H1 (cell line): Measurements from ENCODE around the gene BMAL2. TPM values are rescaled to one million over a fixed set of nuclear protein-coding genes. Genes with fewer than 3 reads are reported as not detected.

Experiments
- CTCF ChIA-PET: fragments of 300-600 bp; sonication (Branson Sonifier 250); formaldehyde crosslinking; loops from one replicate; lab custom pipeline; 2021; ENCODE audit not compliant: partially characterized antibody; lab: Charles Lee
- POLR2A ChIA-PET: fragments of 300-600 bp; sonication (Branson Sonifier 250); formaldehyde crosslinking; loops from one replicate; lab custom pipeline; 2021; ENCODE audit warnings: inconsistent platforms; ENCODE audit not compliant: partially characterized antibody; lab: Charles Lee
- DNase-seq, 2 experiments: peaks; one replicate each; pipeline versions ENCODE4 v3.0.0 to v3.0.0-alpha.2; 2010 to 2022; ENCODE audit warnings: low spot score in 2 of 2, low read depth in 1 of 2, mixed read lengths in 1 of 2
- FAIRE-seq: peaks from 2 replicates; lab custom pipeline; 2011; peaks lifted over from hg19 to GRCh38; lab: Jason Lieb, UNC
- H2AFZ ChIP-seq: 2 replicates; pipeline ENCODE4 v1.8.1; 2012; ENCODE audit warnings: low read length, inconsistent platforms
- H2AK5ac ChIP-seq: 2 replicates; pipeline ENCODE4 v1.6.1; 2013; ENCODE audit warnings: low read depth, low read length
- H2BK120ac ChIP-seq: replicated peaks from 2 replicates; pipeline ENCODE3; 2013; ENCODE audit warnings: low read depth, low read length, inconsistent platforms
- H2BK12ac ChIP-seq: 2 replicates; pipeline ENCODE4 v1.6.1; 2013; ENCODE audit warnings: low read depth, low read length
- H2BK15ac ChIP-seq: 2 replicates; pipeline ENCODE4 v1.6.1; 2013; ENCODE audit warnings: low read length
- H2BK20ac ChIP-seq: 2 replicates; pipeline ENCODE4 v1.6.1; 2013; ENCODE audit warnings: low read length
- H2BK5ac ChIP-seq: 2 replicates; pipeline ENCODE4 v1.6.1; 2013; ENCODE audit warnings: low read depth, low read length
- H3K14ac ChIP-seq: 2 replicates; pipeline ENCODE4 v1.6.1; 2013; ENCODE audit warnings: inconsistent platforms; ENCODE audit not compliant: insufficient read length
- H3K18ac ChIP-seq: 2 replicates; pipeline ENCODE4 v1.6.1; 2013; ENCODE audit warnings: low read length; ENCODE audit errors: extremely low read depth
- H3K23ac ChIP-seq: 2 replicates; pipeline ENCODE4 v1.6.1; 2013; ENCODE audit warnings: inconsistent platforms; ENCODE audit not compliant: insufficient read length
- H3K23me2 ChIP-seq: 2 replicates; pipeline ENCODE4 v1.6.1; 2013; ENCODE audit warnings: low read depth, low read length
- H3K27ac ChIP-seq: 2 replicates; pipeline ENCODE4 v1.6.1; 2011; ENCODE audit warnings: low read depth, low read length, inconsistent platforms
- H3K27me3 ChIP-seq, 4 experiments: replicated peaks in 1 of 4; 1 replicate in 1 of 4; 2 replicates in 3 of 4; pipeline versions ENCODE4 v1.6.1 to v1.8.1; 2011 to 2013; ENCODE audit warnings: low read length in 3 of 4, mild to moderate bottlenecking in 3 of 4, inconsistent platforms in 2 of 4, mixed read lengths in 2 of 4, moderate library complexity in 1 of 4; ENCODE audit not compliant: control insufficient read depth in 3 of 4, insufficient read depth in 3 of 4; ENCODE audit errors: extremely low read depth in 1 of 4
- H3K36me3 ChIP-seq, 4 experiments: 2 replicates each; pipeline versions ENCODE4 v1.6.1 to v1.8.1; 2011 to 2013; ENCODE audit warnings: mild to moderate bottlenecking in 4 of 4, low read length in 3 of 4, moderate library complexity in 2 of 4, control low read depth in 1 of 4, inconsistent platforms in 1 of 4; ENCODE audit not compliant: insufficient read depth in 4 of 4, control insufficient read depth in 2 of 4
- H3K4ac ChIP-seq: replicated peaks from 2 replicates; pipeline ENCODE3; 2013; ENCODE audit warnings: low read length, low read depth, mixed read lengths, inconsistent platforms; ENCODE audit not compliant: insufficient read length
- H3K4me1 ChIP-seq, 4 experiments: replicated peaks in 1 of 4; 1 replicate in 1 of 4; 2 replicates in 3 of 4; pipeline versions ENCODE4 v1.6.1 to v1.8.1; 2011 to 2013; ENCODE audit warnings: low read length in 3 of 4, inconsistent platforms in 2 of 4, mixed read lengths in 1 of 4; ENCODE audit not compliant: insufficient read depth in 4 of 4, control insufficient read depth in 3 of 4
- H3K4me2 ChIP-seq, 2 experiments: 2 replicates each; pipeline versions ENCODE4 v1.6.1 to v1.8.1; 2011 to 2013; ENCODE audit warnings: low read depth in 2 of 2, low read length in 2 of 2, control low read depth in 1 of 2, inconsistent platforms in 1 of 2, mild to moderate bottlenecking in 1 of 2; ENCODE audit not compliant: insufficient read depth in 1 of 2
- H3K4me3 ChIP-seq, 4 experiments: fragments of 200-600, 300-600 bp in 1 of 4; sonication (generic), shearing (Covaris generic), sonication (Bioruptor Twin) in 1 of 4; 2 replicates each; pipeline versions ENCODE4 v1.5.1 to v1.8.1; 2011 to 2016; ENCODE audit warnings: low read length in 4 of 4, low read depth in 3 of 4, control low read depth in 2 of 4, inconsistent platforms in 2 of 4, mild to moderate bottlenecking in 2 of 4, mixed read lengths in 1 of 4, moderate library complexity in 1 of 4; ENCODE audit not compliant: insufficient read depth in 2 of 4; ENCODE audit errors: extremely low read depth in 1 of 4
- H3K56ac ChIP-seq: replicated peaks from 2 replicates; pipeline ENCODE3; 2013; ENCODE audit warnings: low read depth, mild to moderate bottlenecking, mixed read lengths, low read length, inconsistent platforms; ENCODE audit not compliant: insufficient read length
- H3K79me1 ChIP-seq: 2 replicates; pipeline ENCODE4 v1.6.1; 2013; ENCODE audit warnings: low read depth, low read length, control low read depth
- H3K79me2 ChIP-seq, 2 experiments: 2 replicates each; pipeline versions ENCODE4 v1.6.1 to v1.8.1; 2012 to 2013; ENCODE audit warnings: low read length in 2 of 2, mild to moderate bottlenecking in 2 of 2, inconsistent platforms in 1 of 2; ENCODE audit not compliant: insufficient read depth in 2 of 2, control insufficient read depth in 1 of 2
- H3K9ac ChIP-seq, 4 experiments: replicated peaks in 1 of 4; 1 replicate in 1 of 4; 2 replicates in 3 of 4; pipeline versions ENCODE4 v1.6.1 to v1.8.1; 2011 to 2013; ENCODE audit warnings: low read depth in 3 of 4, low read length in 3 of 4, control low read depth in 2 of 4, mild to moderate bottlenecking in 2 of 4, moderate library complexity in 2 of 4, inconsistent platforms in 1 of 4; ENCODE audit errors: extremely low read depth in 1 of 4
- H3K9me3 ChIP-seq, 2 experiments: 2 replicates each; pipeline versions ENCODE4 v1.6.1 to v1.8.1; 2012 to 2013; ENCODE audit warnings: mild to moderate bottlenecking in 2 of 2, moderate library complexity in 2 of 2, control low read depth in 1 of 2, inconsistent platforms in 1 of 2, low read depth in 1 of 2, low read length in 1 of 2, mixed read lengths in 1 of 2; ENCODE audit not compliant: insufficient read depth in 2 of 2
- H4K20me1 ChIP-seq, 2 experiments: replicated peaks in 1 of 2; 2 replicates each; pipeline versions ENCODE3 to v1.8.1; 2011 to 2013; ENCODE audit warnings: inconsistent platforms in 2 of 2, low read length in 2 of 2, mild to moderate bottlenecking in 1 of 2; ENCODE audit not compliant: insufficient read depth in 2 of 2, control insufficient read depth in 1 of 2
- H4K5ac ChIP-seq: 2 replicates; pipeline ENCODE4 v1.6.1; 2013; ENCODE audit warnings: low read length, low read depth, mixed read lengths, inconsistent platforms; ENCODE audit not compliant: insufficient read length
- H4K8ac ChIP-seq: 2 replicates; pipeline ENCODE4 v1.8.0; 2013; ENCODE audit warnings: mild to moderate bottlenecking, moderate library complexity, low read length, inconsistent platforms; ENCODE audit not compliant: insufficient read depth; ENCODE audit errors: extremely low read depth
- H4K91ac ChIP-seq: replicated peaks from 2 replicates; pipeline ENCODE3; 2013; ENCODE audit warnings: low read length, mixed read lengths, inconsistent platforms; ENCODE audit not compliant: insufficient read length
- ZNF274 ChIP-seq: IDR thresholded peaks from 2 replicates; pipeline ENCODE4 v1.7.0; 2012; ENCODE audit warnings: low read length, borderline replicate concordance; ENCODE audit errors: extremely low read depth
- WGBS, 2 experiments: shearing (Covaris generic) in 1 of 2; methylation state at CpG; one replicate each; pipeline versions ENCODE4 v1.1.6 to v1.1.7; 2013 to 2015; ENCODE audit warnings: low lambda C conversion rate in 2 of 2, mixed read lengths in 2 of 2, inconsistent platforms in 1 of 2, low coverage in 1 of 2, missing lambda C conversion rate in 1 of 2; ENCODE audit not compliant: insufficient replicate concordance in 2 of 2, insufficient coverage in 1 of 2, insufficient read length in 1 of 2; ENCODE audit errors: extremely low coverage in 1 of 2, missing lambda C conversion rate in 1 of 2; 5-methylcytosine and 5-hydroxymethylcytosine counted together
- polyA plus RNA-seq, 7 experiments: library from polyadenylated mRNA; depleted of rRNA in 3 of 7; stranded (reverse) in 5 of 7; unstranded in 2 of 7; fragments of >200 nt in 5 of 7; fragments of 200-250 nt in 2 of 7; gene quantifications; 1 replicate in 5 of 7; 2 replicates in 1 of 7; 4 replicates in 1 of 7; pipeline versions ENCODE4 v1.2.1 to v1.2.3, GENCODE V29; 2011 to 2013; ENCODE audit warnings: missing spikeins in 2 of 7, mixed read lengths in 2 of 7
- total RNA-seq: library from RNA; stranded (reverse); fragmentation: NEBNext Ultra II Directional; extraction: Animal tissue kit (Norgen Biotek cat#: 25700); gene quantifications from 2 replicates; pipeline ENCODE4 v1.2.1, GENCODE V29; 2021

The BMAL2 gene
- total and polyA plus RNA-seq, 2 of the 8 experiments (the other 6 are each of a cell fraction or from before 2014, with no cell fraction given), result 3.2 to 20.6 TPM

GRCh38 chr12:27299102-27299501 lies 33.5 kb upstream of the BMAL2 start:
- no peak overlapping the region for H2AK5ac ChIP-seq
- no peak for TF ChIP-seq ZNF274
- H2BK15ac ChIP-seq, result no peak overlapping the region
- no peak overlapping the region for H2BK20ac ChIP-seq
- H3K56ac ChIP-seq, result no peak overlapping the region
- H3K9me3 ChIP-seq, result no peaks in the 10 kb centered on the region
- H3K4me2 ChIP-seq, result no peak overlapping the region
- H4K8ac ChIP-seq, result no peak overlapping the region
- H3K4me1 ChIP-seq, result no peaks in the 10 kb centered on the region
- H2BK12ac ChIP-seq, result no peak overlapping the region
- H3K4me3 ChIP-seq, result no peak overlapping the region
- no peaks in the 10 kb centered on the region for H4K20me1 ChIP-seq
- no peak overlapping the region for H2BK120ac ChIP-seq
- peaks cover 0 to 19% (median 5%) of the 10 kb centered on the region in 4 experiments; a peak in 3 of 8 replicates for H3K36me3 ChIP-seq
- H2BK5ac ChIP-seq, result no peak overlapping the region
- H3K14ac ChIP-seq, result no peak overlapping the region
- no peak overlapping the region for H4K91ac ChIP-seq
- DNase-seq (no peak), FAIRE-seq (no peak)
- no peak overlapping the region for H3K9ac ChIP-seq
- 0 out of 2 replicates have a peak, but pooled peaks cover 3% of the 10 kb centered on the region for H3K79me1 ChIP-seq
- CTCF ChIA-PET, result no interaction called here
- H3K4ac ChIP-seq, result no peak overlapping the region
- H2AFZ ChIP-seq, result no peak overlapping the region
- H3K18ac ChIP-seq, result no peak overlapping the region
- H3K27me3 ChIP-seq, result no peaks in the 10 kb centered on the region
- no peaks in the 10 kb centered on the region for H3K23me2 ChIP-seq
- no peak overlapping the region for H3K23ac ChIP-seq
- H3K79me2 ChIP-seq, result 0 out of 4 replicates have a peak, but pooled peaks cover 0 to 12% of the 10 kb centered on the region in 2 experiments
- H4K5ac ChIP-seq, result no peak overlapping the region
- H3K27ac ChIP-seq, result no peak overlapping the region
- WGBS, 2 experiments, result 90% methylated on average over 1 of the region's 1 CpG; no CpG with 5 or more reads in 1 of the 2 experiments
- POLR2A ChIA-PET, result no interaction called here
